B cell (primary cell): ENCODE data around the gene TAMALIN. TPM values are rescaled to one million over a fixed set of nuclear protein-coding genes. Genes with fewer than 3 reads are reported as not detected.

Experiments
- ATAC-seq: fragments of 200-7000 bp; cut with Tn5 transposase; one replicate; pipeline ENCODE4 v1.10.0; 2021; ENCODE audit warnings: low read depth, mild to moderate bottlenecking, moderate number of reproducible peaks, moderate library complexity
- CTCF ChIA-PET: fragments of 350-600 bp; sonication (Branson Sonifier 250); formaldehyde crosslinking; loops from one replicate; lab custom pipeline; 2021; ENCODE audit warnings: antibody characterized with exemption, inconsistent platforms; lab: Charles Lee
- POLR2A ChIA-PET: fragments of 350-600 bp; sonication (Branson Sonifier 250); formaldehyde crosslinking; loops from one replicate; lab custom pipeline; 2021; ENCODE audit warnings: antibody characterized with exemption; lab: Charles Lee
- DNase-seq: peaks from one replicate; pipeline ENCODE4 v3.0.0; 2013
- H2AFZ ChIP-seq: 2 replicates; pipeline ENCODE4 v1.6.1; 2012; ENCODE audit warnings: mild to moderate bottlenecking, low read depth, low read length; ENCODE audit not compliant: insufficient read depth, poor library complexity, severe bottlenecking
- H3K27ac ChIP-seq, 2 donors: 1 replicate in 1 of 2; 2 replicates in 1 of 2; pipeline ENCODE4 v1.5.1; 2012 to 2013; ENCODE audit warnings: low read length in 2 of 2, mild to moderate bottlenecking in 2 of 2, moderate library complexity in 1 of 2
- H3K27me3 ChIP-seq, 4 experiments: fragments of 200-600 bp in 1 of 4; sonication (generic) in 1 of 4; replicated peaks in 1 of 4; 1 replicate in 2 of 4; 2 replicates in 2 of 4; pipeline versions ENCODE4 v1.6.1 to v1.7.0; 2013 to 2016; ENCODE audit warnings: low read length in 3 of 4, mild to moderate bottlenecking in 2 of 4, mixed read lengths in 1 of 4, moderate library complexity in 1 of 4; ENCODE audit not compliant: insufficient read depth in 4 of 4, control insufficient read depth in 3 of 4; ENCODE audit errors: control extremely low read depth in 1 of 4
- H3K36me3 ChIP-seq, 2 experiments: replicated peaks in 1 of 2; 1 replicate in 1 of 2; 2 replicates in 1 of 2; pipeline versions ENCODE4 v1.6.1 to v1.7.1; 2013; ENCODE audit warnings: low read length in 1 of 2; ENCODE audit not compliant: insufficient read depth in 2 of 2, control insufficient read depth in 1 of 2; ENCODE audit errors: control extremely low read depth in 1 of 2, extremely low read depth in 1 of 2
- H3K4me1 ChIP-seq, 2 donors: fragments of 200-600 bp in 1 of 2; sonication (generic) in 1 of 2; 1 replicate in 1 of 2; 2 replicates in 1 of 2; pipeline versions ENCODE4 v1.5.1 to v1.6.1; 2013 to 2017; ENCODE audit warnings: low read length in 2 of 2; ENCODE audit not compliant: control insufficient read depth in 2 of 2, insufficient read depth in 2 of 2
- H3K4me2 ChIP-seq: replicated peaks from 2 replicates; pipeline ENCODE3; 2012; ENCODE audit warnings: mild to moderate bottlenecking, low read depth, low read length; ENCODE audit not compliant: poor library complexity, severe bottlenecking
- H3K4me3 ChIP-seq, 5 experiments: fragments of 200-600 bp in 1 of 5; sonication (generic) in 1 of 5; 1 replicate in 3 of 5; 2 replicates in 2 of 5; pipeline versions ENCODE4 v1.5.1 to v1.7.0; 2011 to 2016; ENCODE audit warnings: low read length in 4 of 5, mild to moderate bottlenecking in 4 of 5, low read depth in 2 of 5, control low read depth in 1 of 5, moderate library complexity in 1 of 5; ENCODE audit not compliant: insufficient read depth in 1 of 5; ENCODE audit errors: control extremely low read depth in 1 of 5, extremely low read depth in 1 of 5
- H3K79me2 ChIP-seq: fragments of 200-600 bp; sonication (generic); one replicate; pipeline ENCODE4 v1.6.0; 2016; ENCODE audit warnings: low read length; ENCODE audit not compliant: control insufficient read depth, insufficient read depth
- H3K9ac ChIP-seq: fragments of 200-600 bp; sonication (generic); 2 replicates; pipeline ENCODE4 v1.6.1; 2017; ENCODE audit warnings: mild to moderate bottlenecking, low read length, moderate library complexity
- H3K9me3 ChIP-seq, 3 donors: one replicate each; pipeline versions ENCODE4 v1.6.1 to v1.7.1; 2013; ENCODE audit warnings: low read length in 2 of 3; ENCODE audit not compliant: control insufficient read depth in 2 of 3, insufficient read depth in 1 of 3; ENCODE audit errors: control extremely low read depth in 1 of 3
- H4K20me1 ChIP-seq: 2 replicates; pipeline ENCODE4 v1.6.0; 2012; ENCODE audit warnings: mild to moderate bottlenecking, low read length; ENCODE audit not compliant: insufficient read depth, control insufficient read depth, poor library complexity, severe bottlenecking
- H3K27ac Mint-ChIP-seq: one replicate; pipeline ENCODE4 v1.8.0; 2021; ENCODE audit warnings: mixed read lengths
- H3K27me3 Mint-ChIP-seq: one replicate; pipeline ENCODE4 v1.8.0; 2021; ENCODE audit warnings: mixed read lengths
- H3K4me1 Mint-ChIP-seq: one replicate; pipeline ENCODE4 v1.8.0; 2021; ENCODE audit warnings: mixed read lengths
- H3K4me3 Mint-ChIP-seq: one replicate; pipeline ENCODE4 v1.8.0; 2021; ENCODE audit warnings: mixed read lengths
- H3K9me3 Mint-ChIP-seq: one replicate; pipeline ENCODE4 v1.8.0; 2022; ENCODE audit warnings: mixed read lengths; ENCODE audit not compliant: insufficient read depth
- EZH2 ChIP-seq: IDR thresholded peaks from 2 replicates; pipeline ENCODE4 v1.6.1; 2012; ENCODE audit warnings: borderline replicate concordance, low read depth, mild to moderate bottlenecking, moderate library complexity, low read length; ENCODE audit not compliant: insufficient read depth, poor library complexity, severe bottlenecking
- WGBS: methylation state at CpG from one replicate; pipeline ENCODE4 v1.1.5; 2013; ENCODE audit warnings: missing lambda C conversion rate; ENCODE audit not compliant: insufficient coverage; 5-methylcytosine and 5-hydroxymethylcytosine counted together
- intact Hi-C: fragments of 100-400 bp; cut with micrococcal nuclease; formaldehyde crosslinking; loops from one replicate; pipeline ENCODE4 v1.10.0; 2022
- polyA plus RNA-seq: library from polyadenylated mRNA; depleted of rRNA; stranded (reverse); fragments of >200 nt; gene quantifications from 2 replicates; pipeline ENCODE4 v1.2.3, GENCODE V29; 2012
- total RNA-seq, 2 donors: library from RNA; stranded (reverse); fragments of 120-200 nt in 1 of 2; gene quantifications; 1 replicate in 1 of 2; 2 replicates in 1 of 2; pipeline versions ENCODE4 v1.2.3 to v1.2.4, GENCODE V29; 2013 to 2022
- TF ChIP-seq, protein P1 (sequence below): fragments of 200-600 bp; IDR thresholded peaks from one replicate; pipeline ENCODE4 v1.8.0; 2022; ENCODE audit warnings: antibody characterized with exemption, mild to moderate bottlenecking

The TAMALIN gene
- total and polyA plus RNA-seq, 2 donors (not counting 1 experiment from before 2014, with no cell fraction given): 139 to 151 TPM

GRCh38 chr12:52007982-52008510 is 1.3 kb downstream of the TAMALIN start:
- ChIA-PET CTCF (interaction anchor here (1.6 to 11.7 kb wide), 3 partner anchors 14 to 74 kb away, joined by 5 to 590 read pairs (median 36); no protein-coding TSS in a partner anchor), POLR2A (interaction anchor here (0.6 to 3.0 kb wide), 5 partner anchors 10 to 64 kb away, joined by 3 to 13 read pairs (median 7); no protein-coding TSS in a partner anchor)
- Histone ChIP-seq H2AFZ (no peak overlapping the region), H3K4me3 (peak overlapping the region in 4 of 5 experiments; percentile 87 to 97 (median 94)), H3K79me2 (peaks cover 5% of the 10 kb centered on the region), H3K9me3 (no peaks in the 10 kb centered on the region), H3K4me2 (peak overlapping the region; percentile 94), H3K4me1 (peaks cover 26 to 35% of the 10 kb centered on the region in 2 donors), H3K27ac (peak overlapping the region; percentile 91 to 92), H4K20me1 (peaks cover 41% of the 10 kb centered on the region), H3K27me3 (no peaks in the 10 kb centered on the region), H3K36me3 (peaks cover 0 to 19% of the 10 kb centered on the region in 2 experiments), H3K9ac (peak overlapping the region; percentile 90)
- no peaks in the 10 kb centered on the region for H3K27me3 Mint-ChIP-seq
- peak overlapping the region; percentile 97 for H3K4me3 Mint-ChIP-seq
- ATAC-seq: no peak
- no peak for TF ChIP-seq EZH2
- TF ChIP-seq, protein P1, sequence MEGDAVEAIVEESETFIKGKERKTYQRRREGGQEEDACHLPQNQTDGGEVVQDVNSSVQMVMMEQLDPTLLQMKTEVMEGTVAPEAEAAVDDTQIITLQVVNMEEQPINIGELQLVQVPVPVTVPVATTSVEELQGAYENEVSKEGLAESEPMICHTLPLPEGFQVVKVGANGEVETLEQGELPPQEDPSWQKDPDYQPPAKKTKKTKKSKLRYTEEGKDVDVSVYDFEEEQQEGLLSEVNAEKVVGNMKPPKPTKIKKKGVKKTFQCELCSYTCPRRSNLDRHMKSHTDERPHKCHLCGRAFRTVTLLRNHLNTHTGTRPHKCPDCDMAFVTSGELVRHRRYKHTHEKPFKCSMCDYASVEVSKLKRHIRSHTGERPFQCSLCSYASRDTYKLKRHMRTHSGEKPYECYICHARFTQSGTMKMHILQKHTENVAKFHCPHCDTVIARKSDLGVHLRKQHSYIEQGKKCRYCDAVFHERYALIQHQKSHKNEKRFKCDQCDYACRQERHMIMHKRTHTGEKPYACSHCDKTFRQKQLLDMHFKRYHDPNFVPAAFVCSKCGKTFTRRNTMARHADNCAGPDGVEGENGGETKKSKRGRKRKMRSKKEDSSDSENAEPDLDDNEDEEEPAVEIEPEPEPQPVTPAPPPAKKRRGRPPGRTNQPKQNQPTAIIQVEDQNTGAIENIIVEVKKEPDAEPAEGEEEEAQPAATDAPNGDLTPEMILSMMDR: no peak
- H3K4me1 Mint-ChIP-seq: peaks cover 42% of the 10 kb centered on the region
- DNase-seq: no peak
- no peaks in the 10 kb centered on the region for H3K9me3 Mint-ChIP-seq
- H3K27ac Mint-ChIP-seq: peak overlapping the region; percentile 97
- WGBS: 100% methylated on average over 1 of the region's 5 CpGs
- intact Hi-C loops: no loop called here

GRCh38 chr12:52009081-52009751 is 2.5 kb downstream of the TAMALIN start:
- Histone ChIP-seq H3K79me2 (peaks cover 5% of the 10 kb centered on the region), H3K4me1 (peaks cover 26 to 35% of the 10 kb centered on the region in 2 donors), H3K36me3 (peaks cover 0 to 28% of the 10 kb centered on the region in 2 experiments), H3K4me2 (peak overlapping the region; percentile 94), H3K9me3 (no peaks in the 10 kb centered on the region), H3K4me3 (no peak overlapping the region), H3K9ac (no peak overlapping the region), H3K27ac (peak overlapping the region in 1 of 2 donors; percentile 91), H4K20me1 (peaks cover 41% of the 10 kb centered on the region), H2AFZ (no peak overlapping the region), H3K27me3 (no peaks in the 10 kb centered on the region)
- WGBS: 64% methylated on average over 4 of the region's 10 CpGs
- peaks cover 40% of the 10 kb centered on the region for H3K4me1 Mint-ChIP-seq
- H3K4me3 Mint-ChIP-seq: peak overlapping the region; percentile 97
- ATAC-seq (no peak), DNase-seq (peak; percentile 30)
- intact Hi-C loops: no loop called here
- no peak for TF ChIP-seq EZH2
- TF ChIP-seq, protein P1: no peak
- CTCF ChIA-PET: interaction anchor here (0.6 to 11.7 kb wide), 7 partner anchors 13 to 112 kb away, joined by 3 to 590 read pairs (median 3); no protein-coding TSS in a partner anchor
- H3K27ac Mint-ChIP-seq: peak overlapping the region; percentile 76
- POLR2A ChIA-PET: interaction anchor here (1.2 to 3.0 kb wide), 3 partner anchors 9 to 14 kb away, joined by 3 to 13 read pairs (median 7); no protein-coding TSS in a partner anchor
- H3K27me3 Mint-ChIP-seq: no peaks in the 10 kb centered on the region
- H3K9me3 Mint-ChIP-seq: no peaks in the 10 kb centered on the region
